ENCODE results near the gene RPTOR.

DNA sequence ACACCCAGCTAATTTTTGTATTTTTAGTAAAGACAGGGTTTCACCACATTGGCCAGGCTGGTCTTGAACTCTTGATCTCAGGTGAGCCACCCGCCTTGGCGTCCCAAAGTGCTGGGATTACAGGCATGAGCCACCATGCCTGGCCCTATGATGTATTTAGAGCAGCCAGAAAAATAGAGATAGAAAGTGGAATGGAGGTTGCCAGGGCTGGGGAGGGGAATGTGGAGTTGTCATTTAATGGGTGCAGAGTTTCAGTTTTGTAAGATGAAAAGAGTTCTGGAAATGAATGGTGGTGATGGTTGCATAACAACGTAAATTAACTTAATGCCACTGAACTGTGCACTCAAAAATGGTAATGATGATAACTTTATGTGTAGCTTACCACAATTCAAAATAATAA, 36.7 kb upstream of the RPTOR start:
- no peak for TF ChIP-seq GABPA (IDR thresholded peaks at IDR 0.05; ENCODE audit: low read depth)
- TF ChIP-seq, protein P1, sequence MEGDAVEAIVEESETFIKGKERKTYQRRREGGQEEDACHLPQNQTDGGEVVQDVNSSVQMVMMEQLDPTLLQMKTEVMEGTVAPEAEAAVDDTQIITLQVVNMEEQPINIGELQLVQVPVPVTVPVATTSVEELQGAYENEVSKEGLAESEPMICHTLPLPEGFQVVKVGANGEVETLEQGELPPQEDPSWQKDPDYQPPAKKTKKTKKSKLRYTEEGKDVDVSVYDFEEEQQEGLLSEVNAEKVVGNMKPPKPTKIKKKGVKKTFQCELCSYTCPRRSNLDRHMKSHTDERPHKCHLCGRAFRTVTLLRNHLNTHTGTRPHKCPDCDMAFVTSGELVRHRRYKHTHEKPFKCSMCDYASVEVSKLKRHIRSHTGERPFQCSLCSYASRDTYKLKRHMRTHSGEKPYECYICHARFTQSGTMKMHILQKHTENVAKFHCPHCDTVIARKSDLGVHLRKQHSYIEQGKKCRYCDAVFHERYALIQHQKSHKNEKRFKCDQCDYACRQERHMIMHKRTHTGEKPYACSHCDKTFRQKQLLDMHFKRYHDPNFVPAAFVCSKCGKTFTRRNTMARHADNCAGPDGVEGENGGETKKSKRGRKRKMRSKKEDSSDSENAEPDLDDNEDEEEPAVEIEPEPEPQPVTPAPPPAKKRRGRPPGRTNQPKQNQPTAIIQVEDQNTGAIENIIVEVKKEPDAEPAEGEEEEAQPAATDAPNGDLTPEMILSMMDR (IDR thresholded peaks at IDR 0.05; ENCODE audit: insufficient read depth, low read length), result no peak
- TF ChIP-seq POLR2AphosphoS5 (IDR thresholded peaks at IDR 0.05; ENCODE audit: low read depth), result no peak
- TF ChIP-seq, protein P2, sequence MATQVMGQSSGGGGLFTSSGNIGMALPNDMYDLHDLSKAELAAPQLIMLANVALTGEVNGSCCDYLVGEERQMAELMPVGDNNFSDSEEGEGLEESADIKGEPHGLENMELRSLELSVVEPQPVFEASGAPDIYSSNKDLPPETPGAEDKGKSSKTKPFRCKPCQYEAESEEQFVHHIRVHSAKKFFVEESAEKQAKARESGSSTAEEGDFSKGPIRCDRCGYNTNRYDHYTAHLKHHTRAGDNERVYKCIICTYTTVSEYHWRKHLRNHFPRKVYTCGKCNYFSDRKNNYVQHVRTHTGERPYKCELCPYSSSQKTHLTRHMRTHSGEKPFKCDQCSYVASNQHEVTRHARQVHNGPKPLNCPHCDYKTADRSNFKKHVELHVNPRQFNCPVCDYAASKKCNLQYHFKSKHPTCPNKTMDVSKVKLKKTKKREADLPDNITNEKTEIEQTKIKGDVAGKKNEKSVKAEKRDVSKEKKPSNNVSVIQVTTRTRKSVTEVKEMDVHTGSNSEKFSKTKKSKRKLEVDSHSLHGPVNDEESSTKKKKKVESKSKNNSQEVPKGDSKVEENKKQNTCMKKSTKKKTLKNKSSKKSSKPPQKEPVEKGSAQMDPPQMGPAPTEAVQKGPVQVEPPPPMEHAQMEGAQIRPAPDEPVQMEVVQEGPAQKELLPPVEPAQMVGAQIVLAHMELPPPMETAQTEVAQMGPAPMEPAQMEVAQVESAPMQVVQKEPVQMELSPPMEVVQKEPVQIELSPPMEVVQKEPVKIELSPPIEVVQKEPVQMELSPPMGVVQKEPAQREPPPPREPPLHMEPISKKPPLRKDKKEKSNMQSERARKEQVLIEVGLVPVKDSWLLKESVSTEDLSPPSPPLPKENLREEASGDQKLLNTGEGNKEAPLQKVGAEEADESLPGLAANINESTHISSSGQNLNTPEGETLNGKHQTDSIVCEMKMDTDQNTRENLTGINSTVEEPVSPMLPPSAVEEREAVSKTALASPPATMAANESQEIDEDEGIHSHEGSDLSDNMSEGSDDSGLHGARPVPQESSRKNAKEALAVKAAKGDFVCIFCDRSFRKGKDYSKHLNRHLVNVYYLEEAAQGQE (IDR thresholded peaks at IDR 0.05; ENCODE audit: insufficient replicate concordance, low read depth), result no peak
- no peak for TF ChIP-seq SPI1 (IDR thresholded peaks at IDR 0.05; ENCODE audit: borderline replicate concordance, low read depth)
